Left ventricle myocardium superior (tissue), 1 donor: ENCODE results near the gene LRP10. TPM values are rescaled to one million over a fixed set of nuclear protein-coding genes. Genes with fewer than 3 reads are reported as not detected.

Experiments
- total RNA-seq: library from RNA; stranded (reverse); fragmentation: NEBNext Ultra II Directional; extraction: Animal tissue kit (Norgen Biotek cat#: 25700); gene quantifications from one replicate; pipeline ENCODE4 v1.2.1, GENCODE V29; 2021
- donor health status: DM: no; HTN: yes; CAD: no; lungs with severe emphysema.

LRP10 gene
- total RNA-seq, 1 donor from 2014 or later, result 61.9 TPM

Other genes starting within 250 kb of the LRP10 start
- gene OR6J1, start 227.4 kb upstream of the LRP10 start, total RNA-seq, result not detected
- gene OXA1L, start 105.1 kb upstream of the LRP10 start, total RNA-seq, result 184 TPM
- gene SLC7A7, start 56.3 kb upstream of the LRP10 start, total RNA-seq, result 4.7 TPM
- gene MRPL52, start 41.9 kb upstream of the LRP10 start, total RNA-seq, result 113 TPM
- gene MMP14, start 35.2 kb upstream of the LRP10 start, total RNA-seq, result 19.9 TPM
- not detected for gene REM2, start 11.5 kb downstream of the LRP10 start, total RNA-seq
- gene RBM23, start 47.4 kb downstream of the LRP10 start, total RNA-seq, result 52.5 TPM
- 56.6 TPM for gene PRMT5, start 57.6 kb downstream of the LRP10 start, total RNA-seq
- gene HAUS4, start 85.3 kb downstream of the LRP10 start, total RNA-seq, result 19.4 TPM
- gene AJUBA, start 110.8 kb downstream of the LRP10 start, total RNA-seq, result 12.4 TPM
- 6.2 TPM for gene C14orf93, start 138.4 kb downstream of the LRP10 start, total RNA-seq
- gene PSMB5, start 163.2 kb downstream of the LRP10 start, total RNA-seq, result 111 TPM
- not detected for gene PSMB11, start 170.5 kb downstream of the LRP10 start, total RNA-seq
- 2.0 TPM for gene CDH24, start 185.8 kb downstream of the LRP10 start, total RNA-seq
- 78.4 TPM for gene ACIN1, start 223.4 kb downstream of the LRP10 start, total RNA-seq
- gene C14orf119, start 223.8 kb downstream of the LRP10 start, total RNA-seq, result 23.6 TPM
- not detected for gene CIROP, start 233.2 kb downstream of the LRP10 start, total RNA-seq
- not detected for gene CEBPE, start 247.5 kb downstream of the LRP10 start, total RNA-seq